Esophagus (tissue), 2 donors: ENCODE measurements around the gene LPCAT1. TPM values are rescaled to one million over a fixed set of nuclear protein-coding genes. Genes with fewer than 3 reads are reported as not detected.

ENCODE experiments used
- H3K27ac ChIP-seq, 2 donors: one replicate each; pipeline ENCODE4 v1.5.1; 2013; ENCODE audit warnings: low read depth in 2 of 2, mild to moderate bottlenecking in 2 of 2, inconsistent platforms in 1 of 2, low read length in 1 of 2, moderate library complexity in 1 of 2
- H3K27me3 ChIP-seq, 2 donors: one replicate each; pipeline ENCODE4 v1.6.1; 2013; ENCODE audit warnings: low read length in 2 of 2, control low read depth in 1 of 2, mild to moderate bottlenecking in 1 of 2; ENCODE audit not compliant: insufficient read depth in 2 of 2, control insufficient read depth in 1 of 2
- H3K36me3 ChIP-seq, 2 donors: one replicate each; pipeline ENCODE4 v1.6.1; 2013; ENCODE audit warnings: low read length in 1 of 2; ENCODE audit not compliant: control insufficient read depth in 2 of 2, insufficient read depth in 2 of 2
- H3K4me1 ChIP-seq, 2 donors: one replicate each; pipeline ENCODE4 v1.6.1; 2013; ENCODE audit warnings: low read length in 1 of 2; ENCODE audit not compliant: control insufficient read depth in 2 of 2, insufficient read depth in 2 of 2
- H3K4me3 ChIP-seq, 2 donors: one replicate each; pipeline ENCODE4 v1.5.1; 2013; ENCODE audit warnings: low read length in 2 of 2, mild to moderate bottlenecking in 2 of 2, low read depth in 1 of 2, moderate library complexity in 1 of 2
- H3K9me3 ChIP-seq, 2 donors: one replicate each; pipeline ENCODE4 v1.6.1; 2013; ENCODE audit warnings: mild to moderate bottlenecking in 2 of 2, low read depth in 1 of 2, low read length in 1 of 2, moderate library complexity in 1 of 2; ENCODE audit not compliant: control insufficient read depth in 2 of 2, insufficient read depth in 1 of 2
- WGBS, 2 donors: extraction: QIAGEN DNeasy Blood & Tissue Kit; methylation state at CpG; one replicate each; pipeline ENCODE4 v1.1.7; 2013; 5-methylcytosine and 5-hydroxymethylcytosine counted together
- polyA plus RNA-seq, 2 donors: library from polyadenylated mRNA; stranded (reverse); fragments of 200-250 nt; gene quantifications; one replicate each; pipeline ENCODE4 v1.2.3, GENCODE V29; 2013
- donor health status: healthy with polysubstance abuse.
- donor health status: Bipolar disorder and iron deficiency.

Gene LPCAT1
- polyA plus RNA-seq, 2 donors = 5.0 to 6.3 TPM

- Histone ChIP-seq H3K36me3 (peaks cover 6 to 11% of the 10 kb centered on the region in 2 donors), H3K4me3 (no peak overlapping the region), H3K4me1 (no peaks in the 10 kb centered on the region), H3K27me3 (no peaks in the 10 kb centered on the region), H3K9me3 (no peaks in the 10 kb centered on the region), H3K27ac (no peak overlapping the region)
- 91 to 92% methylated on average over 33 of the region's 33 CpGs for WGBS, 2 donors
Measured at GRCh38 chr5:1483856-1484729, 39.7 kb downstream of the LPCAT1 start.

GRCh38 chr5:1483064-1483463 lies 40.7 kb downstream of the LPCAT1 start:
- peaks cover 6 to 11% of the 10 kb centered on the region in 2 donors for H3K36me3 ChIP-seq
- no peaks in the 10 kb centered on the region for H3K9me3 ChIP-seq
- H3K27ac ChIP-seq = no peak overlapping the region
- no peaks in the 10 kb centered on the region for H3K27me3 ChIP-seq
- H3K4me3 ChIP-seq = no peak overlapping the region
- H3K4me1 ChIP-seq = no peaks in the 10 kb centered on the region
- 95 to 96% methylated on average over 13 of the region's 13 CpGs for WGBS, 2 donors

GRCh38 chr5:1481959-1482331 lies 41.8 kb downstream of the LPCAT1 start:
- H3K36me3 ChIP-seq = peaks cover 1 to 5% of the 10 kb centered on the region in 2 donors
- no peaks in the 10 kb centered on the region for H3K4me1 ChIP-seq
- no peak overlapping the region for H3K4me3 ChIP-seq
- no peaks in the 10 kb centered on the region for H3K9me3 ChIP-seq
- H3K27ac ChIP-seq = no peak overlapping the region
- no peaks in the 10 kb centered on the region for H3K27me3 ChIP-seq
- 88 to 91% methylated on average over 12 of the region's 12 CpGs for whole genome bisulfite sequencing, 2 donors

GRCh38 chr5:1481266-1481958 lies 42.3 kb downstream of the LPCAT1 start:
- 89 to 93% methylated on average over 26 of the region's 26 CpGs for WGBS, 2 donors
- Histone ChIP-seq H3K27ac (no peak overlapping the region), H3K9me3 (no peaks in the 10 kb centered on the region), H3K36me3 (peaks cover 0 to 7% of the 10 kb centered on the region in 2 donors), H3K4me3 (no peak overlapping the region), H3K27me3 (no peaks in the 10 kb centered on the region), H3K4me1 (no peaks in the 10 kb centered on the region)

- no peaks in the 10 kb centered on the region for H3K27me3 ChIP-seq
- H3K9me3 ChIP-seq = no peaks in the 10 kb centered on the region
- WGBS, 2 donors = 86 to 87% methylated on average over 12 of the region's 12 CpGs
- H3K36me3 ChIP-seq = peaks cover 0 to 5% of the 10 kb centered on the region in 2 donors
- H3K4me3 ChIP-seq = no peak overlapping the region
- H3K27ac ChIP-seq = no peak overlapping the region
- no peaks in the 10 kb centered on the region for H3K4me1 ChIP-seq
Measured at GRCh38 chr5:1480806-1481205, 43.0 kb downstream of the LPCAT1 start.

- Histone ChIP-seq H3K4me1 (no peaks in the 10 kb centered on the region), H3K27me3 (no peaks in the 10 kb centered on the region), H3K27ac (no peak overlapping the region), H3K4me3 (no peak overlapping the region), H3K36me3 (peaks cover 0 to 7% of the 10 kb centered on the region in 2 donors), H3K9me3 (no peaks in the 10 kb centered on the region)
- 68 to 71% methylated on average over 14 of the region's 14 CpGs for WGBS, 2 donors
Measured at GRCh38 chr5:1480217-1480616, 43.5 kb downstream of the LPCAT1 start.

GRCh38 chr5:1479581-1480188 lies 44.1 kb downstream of the LPCAT1 start:
- Histone ChIP-seq H3K36me3 (peaks cover 0 to 12% of the 10 kb centered on the region in 2 donors), H3K4me3 (no peak overlapping the region), H3K27me3 (no peaks in the 10 kb centered on the region), H3K4me1 (no peaks in the 10 kb centered on the region), H3K9me3 (no peaks in the 10 kb centered on the region), H3K27ac (no peak overlapping the region)
- 45 to 53% methylated on average over 21 of the region's 21 CpGs for WGBS, 2 donors

- no peak overlapping the region for H3K27ac ChIP-seq
- no peak overlapping the region for H3K4me3 ChIP-seq
- no peaks in the 10 kb centered on the region for H3K9me3 ChIP-seq
- WGBS, 2 donors = 93 to 95% methylated on average over 7 of the region's 7 CpGs
- H3K36me3 ChIP-seq = peaks cover 0 to 16% of the 10 kb centered on the region in 2 donors
- H3K4me1 ChIP-seq = no peaks in the 10 kb centered on the region
- no peaks in the 10 kb centered on the region for H3K27me3 ChIP-seq
Measured at GRCh38 chr5:1479066-1479465, 44.7 kb downstream of the LPCAT1 start.

GRCh38 chr5:1478271-1479035 lies 45.3 kb downstream of the LPCAT1 start:
- peaks cover 0 to 16% of the 10 kb centered on the region in 2 donors for H3K36me3 ChIP-seq
- H3K4me3 ChIP-seq = no peak overlapping the region
- H3K27me3 ChIP-seq = no peaks in the 10 kb centered on the region
- H3K27ac ChIP-seq = no peak overlapping the region
- 92 to 93% methylated on average over 13 of the region's 13 CpGs for WGBS, 2 donors
- H3K4me1 ChIP-seq = no peaks in the 10 kb centered on the region
- no peaks in the 10 kb centered on the region for H3K9me3 ChIP-seq
